ENCODE data around the gene CIT. TPM values are rescaled to one million over a fixed set of nuclear protein-coding genes. Genes with fewer than 3 reads are reported as not detected.

Gene CIT
- total RNA-seq, 1 experiment from 2014 or later = 11.3 TPM

Other genes starting within 250 kb of the CIT start
- gene PRKAB1, start 209.2 kb downstream of the CIT start, total RNA-seq (2014; rRNA removed; shearing (Covaris generic)) = 13.6 and 20.3 TPM in 2 replicates
- 13.5 and 14.2 TPM in 2 replicates for gene BICDL1, start 111.9 kb upstream of the CIT start, total RNA-seq (2014; rRNA removed; shearing (Covaris generic))
- gene RAB35, start 239.4 kb upstream of the CIT start, total RNA-seq (2014; rRNA removed; shearing (Covaris generic)) = 50.1 and 52.7 TPM in 2 replicates

Measured in G401 (cell line).